Activated B cell treated with CpG ODN at 0.5 μM for 24 hours (primary cell): Measurements from ENCODE around the gene NNMT. TPM values are rescaled to one million over a fixed set of nuclear protein-coding genes. Genes with fewer than 3 reads are reported as not detected.

ENCODE experiments used
- ATAC-seq: fragments of 200-7000 bp; cut with Tn5 transposase; one replicate; pipeline ENCODE4 v1.10.0; 2021; ENCODE audit warnings: low read depth, mild to moderate bottlenecking, moderate library complexity
- CTCF ChIA-PET: fragments of 350-600 bp; sonication (Branson Sonifier 250); formaldehyde crosslinking; loops from one replicate; lab custom pipeline; 2021; ENCODE audit warnings: antibody characterized with exemption; lab: Charles Lee
- POLR2A ChIA-PET: fragments of 350-600 bp; sonication (Branson Sonifier 250); formaldehyde crosslinking; loops from one replicate; lab custom pipeline; 2021; ENCODE audit warnings: antibody characterized with exemption; lab: Charles Lee
- DNase-seq: peaks from one replicate; pipeline ENCODE4 v3.0.0; 2022
- H3K27ac Mint-ChIP-seq: one replicate; pipeline ENCODE4 v1.8.0; 2020; ENCODE audit warnings: mixed read lengths
- H3K27me3 Mint-ChIP-seq: one replicate; pipeline ENCODE4 v1.8.0; 2021; ENCODE audit warnings: mixed read lengths
- H3K36me3 Mint-ChIP-seq: one replicate; pipeline ENCODE4 v1.8.0; 2021; ENCODE audit warnings: low read depth, mixed read lengths
- H3K4me1 Mint-ChIP-seq: one replicate; pipeline ENCODE4 v1.8.0; 2021; ENCODE audit warnings: mixed read lengths
- H3K4me3 Mint-ChIP-seq: one replicate; pipeline ENCODE4 v1.8.0; 2020; ENCODE audit warnings: mild to moderate bottlenecking, mixed read lengths
- H3K9me3 Mint-ChIP-seq: one replicate; pipeline ENCODE4 v1.8.0; 2020; ENCODE audit warnings: mixed read lengths
- intact Hi-C: fragments of 100-400 bp; cut with micrococcal nuclease; formaldehyde crosslinking; loops from one replicate; pipeline ENCODE4 v1.15.1; 2024
- total RNA-seq: library from RNA; stranded (reverse); gene quantifications from 2 replicates; pipeline ENCODE4 v1.2.3, GENCODE V29; 2022
- TF ChIP-seq, protein P1 (sequence below): fragments of 200-600 bp; IDR thresholded peaks from one replicate; pipeline ENCODE4 v1.8.0; 2022; ENCODE audit warnings: antibody characterized with exemption, mild to moderate bottlenecking

NNMT gene
- total RNA-seq, 1 donor from 2014 or later: not detected

GRCh38 chr11:114283422-114283821 lies 12.8 kb upstream of the NNMT start:
- H3K4me1 Mint-ChIP-seq: no peaks in the 10 kb centered on the region
- H3K27me3 Mint-ChIP-seq: peaks cover 8% of the 10 kb centered on the region
- ChIA-PET POLR2A (no interaction called here), CTCF (no interaction called here)
- H3K36me3 Mint-ChIP-seq: no peaks in the 10 kb centered on the region
- no peak overlapping the region for H3K27ac Mint-ChIP-seq
- TF ChIP-seq, protein P1, sequence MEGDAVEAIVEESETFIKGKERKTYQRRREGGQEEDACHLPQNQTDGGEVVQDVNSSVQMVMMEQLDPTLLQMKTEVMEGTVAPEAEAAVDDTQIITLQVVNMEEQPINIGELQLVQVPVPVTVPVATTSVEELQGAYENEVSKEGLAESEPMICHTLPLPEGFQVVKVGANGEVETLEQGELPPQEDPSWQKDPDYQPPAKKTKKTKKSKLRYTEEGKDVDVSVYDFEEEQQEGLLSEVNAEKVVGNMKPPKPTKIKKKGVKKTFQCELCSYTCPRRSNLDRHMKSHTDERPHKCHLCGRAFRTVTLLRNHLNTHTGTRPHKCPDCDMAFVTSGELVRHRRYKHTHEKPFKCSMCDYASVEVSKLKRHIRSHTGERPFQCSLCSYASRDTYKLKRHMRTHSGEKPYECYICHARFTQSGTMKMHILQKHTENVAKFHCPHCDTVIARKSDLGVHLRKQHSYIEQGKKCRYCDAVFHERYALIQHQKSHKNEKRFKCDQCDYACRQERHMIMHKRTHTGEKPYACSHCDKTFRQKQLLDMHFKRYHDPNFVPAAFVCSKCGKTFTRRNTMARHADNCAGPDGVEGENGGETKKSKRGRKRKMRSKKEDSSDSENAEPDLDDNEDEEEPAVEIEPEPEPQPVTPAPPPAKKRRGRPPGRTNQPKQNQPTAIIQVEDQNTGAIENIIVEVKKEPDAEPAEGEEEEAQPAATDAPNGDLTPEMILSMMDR: no peak
- DNase-seq: no peak
- H3K4me3 Mint-ChIP-seq: no peak overlapping the region
- no peak for ATAC-seq
- intact Hi-C loops: no loop called here
- H3K9me3 Mint-ChIP-seq: no peaks in the 10 kb centered on the region

GRCh38 chr11:114284021-114284420 lies 12.2 kb upstream of the NNMT start:
- H3K27me3 Mint-ChIP-seq: peaks cover 8% of the 10 kb centered on the region
- CTCF ChIA-PET: no interaction called here

DNA sequence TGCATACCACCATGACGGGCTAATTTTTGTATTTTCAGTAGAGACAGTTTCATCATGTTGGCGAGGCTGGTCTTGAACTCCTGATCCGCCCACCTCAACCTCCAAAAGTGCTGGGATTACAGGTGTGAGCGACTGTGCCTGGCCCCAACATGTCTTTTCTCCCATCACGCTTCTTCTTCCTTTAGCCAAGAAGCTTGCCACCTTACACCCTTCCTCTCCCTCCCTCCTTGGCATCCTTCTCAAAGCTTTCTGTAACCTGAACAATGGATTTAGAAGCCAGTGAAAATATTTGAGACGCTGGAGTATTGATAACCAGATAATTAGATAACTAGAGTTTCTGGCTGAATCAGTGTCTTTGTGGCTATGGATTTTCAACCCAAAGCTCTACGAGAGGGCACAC lies 11.3 kb upstream of the NNMT start:
- ChIA-PET CTCF (no interaction called here), POLR2A (no interaction called here)
- intact Hi-C loops: no loop called here

More at GRCh38 chr11:114284021-114284420, 12.2 kb upstream of the NNMT start:
- no peak for DNase-seq
- ATAC-seq: no peak
- POLR2A ChIA-PET: no interaction called here
- Mint-ChIP-seq H3K4me1 (no peaks in the 10 kb centered on the region), H3K36me3 (no peaks in the 10 kb centered on the region), H3K27ac (no peak overlapping the region), H3K4me3 (no peak overlapping the region), H3K9me3 (no peaks in the 10 kb centered on the region)
- intact Hi-C loops: no loop called here
- TF ChIP-seq, protein P1: no peak

GRCh38 chr11:114285599-114285998 lies 10.6 kb upstream of the NNMT start:
- POLR2A ChIA-PET: no interaction called here
- TF ChIP-seq, protein P1: no peak
- Mint-ChIP-seq H3K4me1 (no peaks in the 10 kb centered on the region), H3K9me3 (no peaks in the 10 kb centered on the region), H3K4me3 (no peak overlapping the region), H3K36me3 (no peaks in the 10 kb centered on the region), H3K27me3 (peaks cover 5% of the 10 kb centered on the region), H3K27ac (no peak overlapping the region)
- intact Hi-C loops: no loop called here
- CTCF ChIA-PET: no interaction called here
- ATAC-seq (no peak), DNase-seq (no peak)

More for the DNA sequence above, 11.3 kb upstream of the NNMT start:
- ATAC-seq: no peak
- DNase-seq: no peak
- H3K27ac Mint-ChIP-seq: no peak overlapping the region
- no peak overlapping the region for H3K4me3 Mint-ChIP-seq
- H3K27me3 Mint-ChIP-seq: peaks cover 4% of the 10 kb centered on the region
- no peaks in the 10 kb centered on the region for H3K4me1 Mint-ChIP-seq
- TF ChIP-seq, protein P1: no peak
- no peaks in the 10 kb centered on the region for H3K9me3 Mint-ChIP-seq
- no peaks in the 10 kb centered on the region for H3K36me3 Mint-ChIP-seq

GRCh38 chr11:114286229-114286628 lies 10.0 kb upstream of the NNMT start:
- Mint-ChIP-seq H3K27ac (no peak overlapping the region), H3K27me3 (peaks cover 6% of the 10 kb centered on the region), H3K4me3 (no peak overlapping the region), H3K36me3 (no peaks in the 10 kb centered on the region), H3K4me1 (no peaks in the 10 kb centered on the region), H3K9me3 (no peaks in the 10 kb centered on the region)
- intact Hi-C loops: no loop called here
- TF ChIP-seq, protein P1: no peak
- POLR2A ChIA-PET: no interaction called here
- DNase-seq: no peak
- ATAC-seq: no peak
- CTCF ChIA-PET: no interaction called here
